ENCODE results near the gene OR2V1. TPM values are rescaled to one million over a fixed set of nuclear protein-coding genes. Genes with fewer than 3 reads are reported as not detected.

OR2V1 gene
- total and polyA plus RNA-seq, 2 donors (not counting 1 experiment from before 2014, with no cell fraction given): not detected

DNA sequence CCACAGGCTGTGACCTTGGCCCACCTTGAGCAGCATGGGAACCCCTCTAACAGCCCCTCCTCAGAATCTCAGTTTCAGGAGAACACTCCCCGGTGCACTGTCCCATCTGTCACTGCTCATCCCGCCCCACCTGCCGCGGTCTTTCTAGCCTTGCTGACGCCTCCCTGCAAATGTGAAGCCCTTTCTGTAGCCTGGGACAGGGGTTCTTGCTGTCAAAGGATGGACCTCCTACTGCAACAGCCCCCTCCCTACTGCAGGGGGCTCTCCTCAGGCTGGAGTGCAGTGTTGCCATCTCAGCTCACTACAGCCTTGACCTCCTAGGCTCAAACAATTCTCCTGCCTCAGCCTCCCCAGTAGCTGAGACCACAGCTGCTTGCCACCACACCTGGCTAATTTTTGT, 20.0 kb downstream of the OR2V1 start:
- no peaks in the 10 kb centered on the region for H3K79me2 ChIP-seq (ENCODE audit: control insufficient read depth, insufficient read depth, low read length)
- H3K4me1 ChIP-seq (ENCODE audit: control insufficient read depth in 2 of 2, insufficient read depth in 2 of 2, low read length in 2 of 2): peaks cover 5 to 13% of the 10 kb centered on the region in 2 donors
- Mint-ChIP-seq H3K4me1 (peaks cover 5% of the 10 kb centered on the region), H3K27me3 (peaks cover 66% of the 10 kb centered on the region), H3K27ac (no peak overlapping the region), H3K9me3 (ENCODE audit: insufficient read depth) (no peaks in the 10 kb centered on the region), H3K4me3 (no peak overlapping the region)
- intact Hi-C loops (cut with micrococcal nuclease): no loop called here
- no peak overlapping the region for H3K27ac ChIP-seq (ENCODE audit: low read length in 2 of 2)
- H2AFZ ChIP-seq (ENCODE audit: insufficient read depth, low read depth, low read length, poor library complexity, severe bottlenecking): no peak overlapping the region
- no peaks in the 10 kb centered on the region for H3K36me3 ChIP-seq (replicated peaks in 1 of 2; ENCODE audit: control extremely low read depth in 1 of 2, control insufficient read depth in 1 of 2, extremely low read depth in 1 of 2, insufficient read depth in 2 of 2, low read length in 1 of 2)
- H3K27me3 ChIP-seq (replicated peaks in 1 of 4; ENCODE audit: control extremely low read depth in 1 of 4, control insufficient read depth in 3 of 4, insufficient read depth in 4 of 4, low read length in 3 of 4): peaks cover 0 to 72% (median 18%) of the 10 kb centered on the region in 4 experiments
- WGBS (ENCODE audit: insufficient coverage): 96% methylated on average over 3 of the region's 5 CpGs
- no peak overlapping the region for H3K4me2 ChIP-seq (replicated peaks; ENCODE audit: low read depth, low read length, poor library complexity, severe bottlenecking)
- H3K9me3 ChIP-seq (ENCODE audit: control extremely low read depth in 1 of 3, control insufficient read depth in 2 of 3, insufficient read depth in 1 of 3, low read length in 2 of 3): peaks cover 0 to 18% (median 0%) of the 10 kb centered on the region in 3 donors
- POLR2A ChIA-PET: no interaction called here
- H4K20me1 ChIP-seq (ENCODE audit: control insufficient read depth, insufficient read depth, low read length, poor library complexity, severe bottlenecking): no peaks in the 10 kb centered on the region
- no peak for DNase-seq
- no peak overlapping the region for H3K4me3 ChIP-seq (ENCODE audit: control extremely low read depth in 1 of 5, extremely low read depth in 1 of 5, insufficient read depth in 1 of 5, low read depth in 2 of 5, low read length in 4 of 5)
- H3K9ac ChIP-seq (ENCODE audit: low read length): no peak overlapping the region
- TF ChIP-seq, protein P1, sequence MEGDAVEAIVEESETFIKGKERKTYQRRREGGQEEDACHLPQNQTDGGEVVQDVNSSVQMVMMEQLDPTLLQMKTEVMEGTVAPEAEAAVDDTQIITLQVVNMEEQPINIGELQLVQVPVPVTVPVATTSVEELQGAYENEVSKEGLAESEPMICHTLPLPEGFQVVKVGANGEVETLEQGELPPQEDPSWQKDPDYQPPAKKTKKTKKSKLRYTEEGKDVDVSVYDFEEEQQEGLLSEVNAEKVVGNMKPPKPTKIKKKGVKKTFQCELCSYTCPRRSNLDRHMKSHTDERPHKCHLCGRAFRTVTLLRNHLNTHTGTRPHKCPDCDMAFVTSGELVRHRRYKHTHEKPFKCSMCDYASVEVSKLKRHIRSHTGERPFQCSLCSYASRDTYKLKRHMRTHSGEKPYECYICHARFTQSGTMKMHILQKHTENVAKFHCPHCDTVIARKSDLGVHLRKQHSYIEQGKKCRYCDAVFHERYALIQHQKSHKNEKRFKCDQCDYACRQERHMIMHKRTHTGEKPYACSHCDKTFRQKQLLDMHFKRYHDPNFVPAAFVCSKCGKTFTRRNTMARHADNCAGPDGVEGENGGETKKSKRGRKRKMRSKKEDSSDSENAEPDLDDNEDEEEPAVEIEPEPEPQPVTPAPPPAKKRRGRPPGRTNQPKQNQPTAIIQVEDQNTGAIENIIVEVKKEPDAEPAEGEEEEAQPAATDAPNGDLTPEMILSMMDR (IDR thresholded peaks at IDR 0.05): no peak
- no peak for TF ChIP-seq EZH2 (IDR thresholded peaks at IDR 0.05; ENCODE audit: borderline replicate concordance, insufficient read depth, low read depth, low read length, poor library complexity, severe bottlenecking)
- CTCF ChIA-PET: no interaction called here
- no peak for ATAC-seq (ENCODE audit: low read depth)

DNA sequence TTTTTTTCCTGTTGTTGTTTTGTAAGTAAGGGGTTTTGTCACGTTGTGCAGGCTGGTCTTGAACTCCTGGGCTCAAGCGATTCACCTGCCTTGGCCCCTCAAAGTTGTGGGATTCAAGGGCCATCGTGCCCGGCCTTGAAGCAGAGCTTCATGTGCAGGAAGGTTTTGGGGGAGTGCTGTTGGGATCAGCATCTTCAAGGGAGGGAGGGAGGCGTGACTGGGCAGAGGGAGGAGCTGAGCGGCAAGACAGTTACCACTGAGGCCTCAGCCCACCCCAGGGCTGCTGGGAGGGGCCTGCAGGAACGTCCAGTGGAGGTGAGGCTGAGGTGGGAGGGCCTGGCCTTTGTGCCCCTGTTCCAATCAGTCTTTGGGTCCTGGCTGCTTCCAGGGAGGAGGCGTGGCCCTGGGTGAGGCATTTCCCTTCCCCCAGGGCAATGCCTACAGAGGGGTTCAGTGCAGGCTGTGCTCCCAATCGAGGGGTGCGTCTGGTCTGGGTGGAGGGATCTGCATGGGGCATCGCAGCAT, 21.4 kb downstream of the OR2V1 start:
- TF ChIP-seq, protein P1 (IDR thresholded peaks at IDR 0.05): no peak
- no peak for TF ChIP-seq EZH2 (IDR thresholded peaks at IDR 0.05; ENCODE audit: borderline replicate concordance, insufficient read depth, low read depth, low read length, poor library complexity, severe bottlenecking)
- Histone ChIP-seq H3K4me1 (ENCODE audit: control insufficient read depth in 2 of 2, insufficient read depth in 2 of 2, low read length in 2 of 2) (peaks cover 5 to 12% of the 10 kb centered on the region in 2 donors), H3K9ac (ENCODE audit: low read length) (no peak overlapping the region), H3K27me3 (replicated peaks in 1 of 4; ENCODE audit: control extremely low read depth in 1 of 4, control insufficient read depth in 3 of 4, insufficient read depth in 4 of 4, low read length in 3 of 4) (peaks cover 0 to 71% (median 12%) of the 10 kb centered on the region in 4 experiments), H4K20me1 (ENCODE audit: control insufficient read depth, insufficient read depth, low read length, poor library complexity, severe bottlenecking) (no peaks in the 10 kb centered on the region), H3K4me3 (ENCODE audit: control extremely low read depth in 1 of 5, extremely low read depth in 1 of 5, insufficient read depth in 1 of 5, low read depth in 2 of 5, low read length in 4 of 5) (no peak overlapping the region), H3K36me3 (replicated peaks in 1 of 2; ENCODE audit: control extremely low read depth in 1 of 2, control insufficient read depth in 1 of 2, extremely low read depth in 1 of 2, insufficient read depth in 2 of 2, low read length in 1 of 2) (no peaks in the 10 kb centered on the region), H3K9me3 (ENCODE audit: control extremely low read depth in 1 of 3, control insufficient read depth in 2 of 3, insufficient read depth in 1 of 3, low read length in 2 of 3) (peaks cover 0 to 11% (median 0%) of the 10 kb centered on the region in 3 donors), H3K27ac (ENCODE audit: low read length in 2 of 2) (no peak overlapping the region), H3K79me2 (ENCODE audit: control insufficient read depth, insufficient read depth, low read length) (no peaks in the 10 kb centered on the region), H2AFZ (ENCODE audit: insufficient read depth, low read depth, low read length, poor library complexity, severe bottlenecking) (no peak overlapping the region), H3K4me2 (replicated peaks; ENCODE audit: low read depth, low read length, poor library complexity, severe bottlenecking) (no peak overlapping the region)
- Mint-ChIP-seq H3K9me3 (ENCODE audit: insufficient read depth) (no peaks in the 10 kb centered on the region), H3K4me3 (no peak overlapping the region), H3K4me1 (peaks cover 8% of the 10 kb centered on the region), H3K27me3 (peaks cover 59% of the 10 kb centered on the region), H3K27ac (no peak overlapping the region)
- no peak for ATAC-seq (ENCODE audit: low read depth)
- no peak for DNase-seq
- CTCF ChIA-PET: no interaction called here
- WGBS (ENCODE audit: insufficient coverage): 48% methylated on average over 7 of the region's 11 CpGs
- POLR2A ChIA-PET: no interaction called here
- intact Hi-C loops (cut with micrococcal nuclease): loop anchor here (10.0 kb wide), 1 partner anchor 45 kb away; no protein-coding TSS in a partner anchor

Measured in B cell (primary cell).